ENCODE measurements around the gene KLF2. TPM values are rescaled to one million over a fixed set of nuclear protein-coding genes. Genes with fewer than 3 reads are reported as not detected.

Gene KLF2
- total RNA-seq, 2 experiments from 2014 or later: 1,201 to 1,291 TPM

- H3K4me3 ChIP-seq (ENCODE audit: low read length): peak overlapping the region; percentile 44
- H3K27ac Mint-ChIP-seq: no peak overlapping the region
Observed at GRCh38 chr19:16367261-16367683, 42.6 kb downstream of the KLF2 start.

GRCh38 chr19:16368385-16369305, 44.0 kb downstream of the KLF2 start:
- intact Hi-C loops (cut with DNase I, micrococcal nuclease): loop anchor here (1.0 to 5.0 kb wide), 7 partner anchors 14 to 291 kb away; partner anchors contain the start of gene TPM4 (in 2 of the 2)
- peak; percentile 60 to 93 (median 78) for DNase-seq
- Histone ChIP-seq H3K9me3 (ENCODE audit: control insufficient read depth in 1 of 2, insufficient read depth in 1 of 2, low read length in 2 of 2) (no peaks in the 10 kb centered on the region), H3K27me3 (ENCODE audit: control insufficient read depth in 1 of 2, insufficient read depth in 2 of 2, low read length in 2 of 2) (no peaks in the 10 kb centered on the region), H3K4me3 (ENCODE audit: low read length) (peak overlapping the region; percentile 44), H3K4me1 (ENCODE audit: insufficient read depth, low read length) (peaks cover 95% of the 10 kb centered on the region), H3K36me3 (ENCODE audit: insufficient read depth, low read length) (no peaks in the 10 kb centered on the region), H3K27ac (ENCODE audit: low read depth in 1 of 2, low read length in 2 of 2) (peak overlapping the region; percentile 90 to 97)
- Mint-ChIP-seq H3K27me3 (no peaks in the 10 kb centered on the region), H3K4me1 (ENCODE audit: low read depth) (peaks cover 12% of the 10 kb centered on the region), H3K4me3 (no peak overlapping the region), H3K36me3 (ENCODE audit: low read depth) (peaks cover 11% of the 10 kb centered on the region), H3K27ac (no peak overlapping the region), H3K9me3 (no peaks in the 10 kb centered on the region)
- ChIA-PET POLR2A (interaction anchor here (0.7 to 32.3 kb wide), 17 partner anchors 10 to 1847 kb away, joined by 3 to 3819 read pairs (median 7); partner anchors contain the start of genes AP1M1, FAM32A and KLF2), CTCF (interaction anchor here (1.1 to 8.0 kb wide), 5 partner anchors 13 to 269 kb away, joined by 3 to 106 read pairs (median 17); partner anchors contain the start of gene KLF2)
- peak; percentile 51 for ATAC-seq (ENCODE audit: poor library complexity)
- TF ChIP-seq CTCF (IDR thresholded peaks at IDR 0.05): no peak

More at GRCh38 chr19:16367261-16367683, 42.6 kb downstream of the KLF2 start:
- no peak for TF ChIP-seq CTCF (IDR thresholded peaks at IDR 0.05)
- Histone ChIP-seq H3K27ac (ENCODE audit: low read depth in 1 of 2, low read length in 2 of 2) (peak overlapping the region; percentile 90 to 97), H3K27me3 (ENCODE audit: control insufficient read depth in 1 of 2, insufficient read depth in 2 of 2, low read length in 2 of 2) (no peaks in the 10 kb centered on the region), H3K9me3 (ENCODE audit: control insufficient read depth in 1 of 2, insufficient read depth in 1 of 2, low read length in 2 of 2) (no peaks in the 10 kb centered on the region), H3K4me1 (ENCODE audit: insufficient read depth, low read length) (peaks cover 95% of the 10 kb centered on the region), H3K36me3 (ENCODE audit: insufficient read depth, low read length) (no peaks in the 10 kb centered on the region)
- ChIA-PET POLR2A (interaction anchor here (0.6 to 32.3 kb wide), 21 partner anchors 8 to 1849 kb away, joined by 3 to 3819 read pairs (median 5); partner anchors contain the start of genes AP1M1, FAM32A and KLF2), CTCF (interaction anchor here (0.6 to 8.0 kb wide), 5 partner anchors 9 to 38 kb away, joined by 3 to 106 read pairs (median 9); no protein-coding TSS in a partner anchor)
- intact Hi-C loops (cut with DNase I, micrococcal nuclease): loop anchor here (5.0 kb wide), 2 partner anchors 120 to 290 kb away; partner anchors contain the start of gene TPM4 (in 2 of the 2)
- ATAC-seq (ENCODE audit: poor library complexity): no peak
- peaks cover 11% of the 10 kb centered on the region for H3K36me3 Mint-ChIP-seq (ENCODE audit: low read depth)
- no peak overlapping the region for H3K4me3 Mint-ChIP-seq
- H3K4me1 Mint-ChIP-seq (ENCODE audit: low read depth): peaks cover 21% of the 10 kb centered on the region
- no peaks in the 10 kb centered on the region for H3K9me3 Mint-ChIP-seq
- DNase-seq: peak; percentile 33 to 89 (median 58)
- no peaks in the 10 kb centered on the region for H3K27me3 Mint-ChIP-seq

GRCh38 chr19:16369306-16369663, 44.7 kb downstream of the KLF2 start:
- H3K4me3 Mint-ChIP-seq: no peak overlapping the region
- no peaks in the 10 kb centered on the region for H3K9me3 ChIP-seq (ENCODE audit: control insufficient read depth in 1 of 2, insufficient read depth in 1 of 2, low read length in 2 of 2)
- no peaks in the 10 kb centered on the region for H3K36me3 ChIP-seq (ENCODE audit: insufficient read depth, low read length)
- no peak for ATAC-seq (ENCODE audit: poor library complexity)
- peak overlapping the region; percentile 44 for H3K4me3 ChIP-seq (ENCODE audit: low read length)
- ChIA-PET POLR2A (interaction anchor here (0.7 to 32.3 kb wide), 17 partner anchors 10 to 532 kb away, joined by 3 to 3819 read pairs (median 7); partner anchors contain the start of genes AP1M1, FAM32A and KLF2), CTCF (interaction anchor here (1.1 to 8.0 kb wide), 5 partner anchors 12 to 269 kb away, joined by 3 to 106 read pairs (median 17); partner anchors contain the start of gene KLF2)
- DNase-seq: no peak
- peaks cover 11% of the 10 kb centered on the region for H3K36me3 Mint-ChIP-seq (ENCODE audit: low read depth)
- no peak for TF ChIP-seq CTCF (IDR thresholded peaks at IDR 0.05)
- peaks cover 12% of the 10 kb centered on the region for H3K4me1 Mint-ChIP-seq (ENCODE audit: low read depth)
- peaks cover 95% of the 10 kb centered on the region for H3K4me1 ChIP-seq (ENCODE audit: insufficient read depth, low read length)
- intact Hi-C loops (cut with DNase I, micrococcal nuclease): loop anchor here (1.0 to 5.0 kb wide), 7 partner anchors 14 to 292 kb away; partner anchors contain the start of gene TPM4 (in 2 of the 2)
- H3K27ac ChIP-seq (ENCODE audit: low read depth in 1 of 2, low read length in 2 of 2): peak overlapping the region; percentile 90 to 97
- no peak overlapping the region for H3K27ac Mint-ChIP-seq
- no peaks in the 10 kb centered on the region for H3K27me3 ChIP-seq (ENCODE audit: control insufficient read depth in 1 of 2, insufficient read depth in 2 of 2, low read length in 2 of 2)
- H3K9me3 Mint-ChIP-seq: no peaks in the 10 kb centered on the region
- no peaks in the 10 kb centered on the region for H3K27me3 Mint-ChIP-seq
